ENCODE measurements around the gene TMEM74B. TPM values are rescaled to one million over a fixed set of nuclear protein-coding genes. Genes with fewer than 3 reads are reported as not detected.
A peak's percentile ranks its signal among the peaks of the same experiment; 100 is the strongest.
"Not testable (repeated sequence)": the region's sequence is repeated elsewhere in the genome, so short reads cannot be mapped to it uniquely, and the experiment has no call there.

The TMEM74B gene
- total RNA-seq, result 2.9 TPM
- long read RNA-seq, partial matches to known transcripts, result 0 of 5 reads
- long read RNA-seq, other reads (novel, unspliced or antisense), result 3 of 5 reads

DNA sequence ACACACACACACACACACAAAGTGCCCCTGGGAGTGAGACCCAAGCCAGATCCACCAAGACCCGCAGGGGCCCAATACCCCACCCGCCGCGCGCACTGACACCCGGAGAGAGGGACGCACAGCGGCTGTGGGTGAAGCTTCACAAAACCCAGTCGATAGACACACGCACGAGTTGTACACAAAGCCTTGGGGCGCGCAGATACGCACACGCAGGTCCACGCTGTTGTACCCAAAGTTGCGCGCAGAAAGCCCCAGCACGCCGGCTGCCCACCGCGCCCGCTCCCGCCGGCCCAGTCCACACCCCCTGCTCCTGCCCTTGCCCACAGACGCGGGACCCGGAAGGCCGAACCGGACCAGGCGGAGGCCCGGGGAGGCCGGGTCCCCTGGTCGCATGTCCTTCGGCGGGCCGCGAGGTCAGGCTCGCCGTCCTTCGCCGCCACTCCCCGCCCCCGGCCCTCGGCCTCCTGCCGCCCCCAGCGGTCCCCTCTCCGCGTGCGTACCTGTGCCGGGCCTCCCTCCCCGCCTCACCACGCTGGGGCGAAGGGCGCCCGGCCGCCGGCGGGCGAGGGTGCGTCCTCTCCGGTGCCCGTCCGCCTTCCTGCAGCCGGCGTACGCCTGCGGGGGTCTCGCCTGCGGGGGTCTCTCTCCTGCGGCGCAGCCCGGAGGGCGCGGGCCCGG lies at the start of gene TMEM74B:
Gene TMEM74B, minus strand, starts transcription at position 344 of the 678 bp plus-strand sequence. CDS start 1,180 bp downstream, outside the sequence.
- DNase-seq (ENCODE audit: missing footprints), result no peak
- ATAC-seq, result no peak
- intact Hi-C loops (cut with DNase I), result no loop called here

DNA sequence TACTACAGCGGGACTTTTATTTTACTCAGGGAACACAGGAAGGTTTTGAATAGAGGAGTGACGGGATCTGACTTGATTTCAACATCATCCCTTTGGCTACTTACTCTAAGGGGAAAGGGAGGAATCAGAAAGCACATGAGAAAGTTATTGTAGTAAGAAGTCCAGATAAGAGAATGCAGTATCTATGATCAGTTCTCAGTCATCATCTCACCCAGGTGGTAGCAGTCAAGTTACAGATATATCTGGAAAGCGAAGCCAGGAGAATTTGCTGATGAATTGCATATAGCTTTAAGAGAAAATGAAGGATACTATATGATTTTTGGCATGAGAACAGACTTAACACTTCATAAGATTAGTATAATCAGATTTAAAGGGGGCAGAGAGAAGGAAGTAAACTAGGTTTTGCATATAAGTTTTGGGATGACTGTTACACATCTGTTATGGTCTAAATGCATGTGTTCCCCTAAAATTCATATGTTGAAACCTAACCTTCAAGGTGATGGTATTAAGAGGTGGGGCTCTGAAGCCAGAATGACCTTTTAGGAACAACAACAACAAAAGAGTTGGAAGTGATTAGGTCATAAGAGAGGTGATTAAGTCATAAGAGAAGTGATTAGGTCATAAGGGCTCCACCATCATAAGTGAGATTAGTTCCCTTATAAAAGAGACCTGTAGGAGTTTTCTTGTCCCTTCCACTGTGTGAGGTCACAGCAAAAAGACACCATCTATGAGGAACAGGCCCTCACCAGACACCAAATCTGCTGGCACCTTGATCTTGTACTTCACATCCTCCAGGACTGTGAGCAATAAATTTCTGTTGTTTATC lies 47.7 kb upstream of the TMEM74B start:
- intact Hi-C loops (cut with DNase I), result no loop called here
- ATAC-seq (no peak), DNase-seq (ENCODE audit: missing footprints) (no peak)

- intact Hi-C loops (cut with DNase I), result no loop called here
- ATAC-seq (no peak), DNase-seq (ENCODE audit: missing footprints) (no peak)
These were observed 44.8 kb upstream of the TMEM74B start for GRCh38 chr20:1229541-1229940.

- DNase-seq (ENCODE audit: missing footprints), result peak; percentile 85
- intact Hi-C loops (cut with DNase I), result no loop called here
- peak; percentile 93 for ATAC-seq
These were observed 41.2 kb upstream of the TMEM74B start, which contains the start of gene RAD21L1 for GRCh38 chr20:1225783-1226654. Gene RAD21L1 (plus strand): TSS chr20:1226044. CDS start chr20:1228454, 2,410 bp downstream.

GRCh38 chr20:1225263-1225782 lies 40.5 kb upstream of the TMEM74B start:
- DNase-seq (ENCODE audit: missing footprints) (no peak), ATAC-seq (no peak)
- intact Hi-C loops (cut with DNase I), result no loop called here

DNA sequence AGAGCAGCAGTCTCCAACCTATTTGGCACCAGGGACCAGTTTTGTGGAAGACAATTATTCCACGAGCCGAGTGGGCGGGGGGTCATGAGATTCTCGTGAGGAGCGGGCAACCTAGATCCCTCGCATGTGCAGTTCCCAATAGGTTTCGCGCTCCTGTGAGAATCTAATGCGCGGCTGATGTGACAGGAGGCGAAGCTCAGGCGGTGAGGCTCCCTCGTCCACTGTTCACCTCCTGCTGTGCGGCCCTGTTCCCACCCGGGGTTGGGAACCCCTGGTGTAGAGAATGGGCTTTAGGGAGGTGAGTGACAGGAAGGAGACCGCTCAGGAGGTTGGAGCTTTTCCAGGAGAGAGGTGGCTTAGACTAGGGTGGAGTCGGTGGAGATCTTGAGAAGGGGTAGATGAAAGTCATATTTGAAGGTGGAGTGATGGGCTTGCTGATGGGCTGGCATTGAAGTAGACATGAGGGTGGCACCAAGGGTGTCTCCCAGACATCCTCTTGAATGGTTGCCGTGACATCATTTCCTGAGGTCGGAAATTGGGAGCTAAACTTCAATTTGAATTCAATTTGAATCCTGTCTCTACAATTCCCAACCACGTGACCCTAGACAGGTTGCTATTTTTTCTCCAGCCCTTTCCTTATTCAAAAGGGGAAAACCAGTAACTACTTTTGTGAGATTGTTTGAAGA lies 39.6 kb upstream of the TMEM74B start:
- no peak for DNase-seq (ENCODE audit: missing footprints)
- no peak for ATAC-seq
- intact Hi-C loops (cut with DNase I), result no loop called here

DNA sequence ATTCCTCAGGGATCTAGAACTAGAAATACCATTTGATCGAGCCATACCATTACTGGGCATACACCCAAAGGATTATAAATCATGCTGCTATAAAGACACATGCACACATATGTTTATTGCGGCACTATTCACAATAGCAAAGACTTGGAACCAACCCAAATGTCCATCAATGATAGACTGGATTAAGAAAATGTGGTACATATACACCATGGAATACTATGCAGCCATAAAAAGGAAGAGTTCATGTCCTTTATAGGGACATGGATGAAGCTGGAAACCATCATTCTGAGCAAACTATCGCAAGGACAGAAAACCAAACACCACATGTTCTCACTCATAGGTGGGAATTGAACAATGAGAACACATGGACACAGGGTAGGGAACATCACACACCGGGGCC lies 38.0 kb upstream of the TMEM74B start:
- ATAC-seq; intact Hi-C loops (cut with DNase I); DNase-seq (ENCODE audit: missing footprints): not testable (repeated sequence)

- not testable (repeated sequence) for ATAC-seq; DNase-seq (ENCODE audit: missing footprints)
- intact Hi-C loops (cut with DNase I), result loop anchor here (10.0 kb wide), 1 partner anchor 92 kb away; no protein-coding TSS in a partner anchor
These were observed 32.0 kb upstream of the TMEM74B start for GRCh38 chr20:1216527-1217427.

- intact Hi-C loops (cut with DNase I), result loop anchor here (10.0 kb wide), 1 partner anchor 91 kb away; no protein-coding TSS in a partner anchor
- DNase-seq (ENCODE audit: missing footprints) (no peak), ATAC-seq (no peak)
These were observed 30.8 kb upstream of the TMEM74B start for GRCh38 chr20:1215386-1216170.

DNA sequence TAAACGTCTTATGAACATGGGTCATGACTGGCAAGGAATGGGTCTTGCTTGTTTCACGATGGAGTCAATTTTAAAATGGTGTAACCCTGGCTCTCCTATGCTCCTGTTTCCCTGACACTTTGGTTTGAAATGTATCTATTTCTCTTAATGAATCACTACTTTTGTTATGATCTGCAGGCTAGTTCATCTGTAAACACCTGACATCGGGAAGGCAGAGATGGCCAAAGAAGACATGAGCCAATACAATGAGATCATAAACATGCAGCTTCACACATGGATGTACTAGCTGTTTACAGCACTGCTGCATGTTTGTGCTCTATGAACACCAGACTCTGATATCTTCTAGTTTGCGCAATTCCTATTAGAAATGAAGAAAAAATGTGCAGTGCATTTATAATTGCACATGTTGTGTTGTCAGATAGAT lies 30.1 kb upstream of the TMEM74B start:
- DNase-seq (ENCODE audit: missing footprints) (no peak), ATAC-seq (no peak)
- intact Hi-C loops (cut with DNase I), result loop anchor here (10.0 kb wide), 1 partner anchor 90 kb away; no protein-coding TSS in a partner anchor

DNA sequence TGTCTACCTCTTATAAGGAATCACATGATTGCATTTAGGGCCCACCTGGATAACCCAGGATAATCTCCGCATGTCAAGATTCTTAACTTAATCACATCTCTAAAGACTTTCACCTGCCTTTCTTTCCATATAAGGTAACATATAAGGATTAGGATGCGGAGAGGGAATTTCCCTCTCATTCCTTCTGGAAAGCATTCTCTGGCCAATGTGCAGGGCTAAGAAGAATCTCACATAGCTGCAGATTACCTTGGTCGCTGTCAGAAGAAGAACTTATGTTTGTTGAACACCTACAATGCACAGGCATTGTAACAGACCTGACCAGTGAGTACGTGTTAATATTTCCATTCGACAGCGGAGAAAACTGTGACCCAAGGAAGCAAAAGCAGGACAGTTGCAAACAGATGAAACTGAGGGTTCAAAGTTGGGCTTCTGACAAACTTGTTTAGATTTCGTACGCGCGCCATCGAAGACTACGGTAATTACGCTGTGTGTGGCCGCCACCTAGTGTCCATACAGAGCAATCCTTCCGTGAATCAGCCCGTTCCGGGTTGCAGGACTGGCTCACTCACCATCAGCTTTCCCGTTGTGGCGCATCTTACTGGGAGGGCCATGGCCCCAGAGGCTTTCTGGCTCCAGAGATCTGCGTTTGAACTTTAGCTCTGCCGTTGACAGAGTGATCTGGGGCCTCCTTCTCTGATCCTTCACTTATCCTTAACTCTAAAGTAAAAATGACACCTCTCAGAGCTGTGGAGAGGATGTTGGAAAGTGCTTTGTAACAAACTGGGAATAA lies 28.0 kb upstream of the TMEM74B start:
- intact Hi-C loops (cut with DNase I), result loop anchor here (2.0 to 10.0 kb wide), 2 partner anchors 88 to 396 kb away; no protein-coding TSS in a partner anchor
- DNase-seq (ENCODE audit: missing footprints) (peak; percentile 80), ATAC-seq (peak; percentile 83)

DNA sequence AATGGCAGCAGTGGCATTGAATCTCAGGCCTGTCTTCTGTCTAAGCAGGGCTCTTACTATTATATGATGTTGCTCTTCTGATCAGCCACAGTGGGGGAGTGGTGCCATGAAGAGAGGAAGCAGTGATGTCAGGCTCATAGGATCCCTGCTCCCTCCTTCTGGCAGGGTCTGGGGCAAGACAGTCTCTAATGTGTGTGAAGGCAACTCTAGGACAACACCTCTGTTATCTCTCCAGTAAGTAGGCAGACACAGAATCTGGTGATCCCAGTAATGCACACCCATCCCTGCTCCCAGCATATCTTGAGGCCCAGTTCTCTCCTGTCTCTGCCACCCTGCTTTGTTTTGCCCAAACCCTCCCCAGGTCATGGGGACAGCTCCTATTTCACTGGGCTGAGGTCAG lies 27.2 kb upstream of the TMEM74B start:
- DNase-seq (ENCODE audit: missing footprints) (no peak), ATAC-seq (no peak)
- intact Hi-C loops (cut with DNase I), result loop anchor here (2.0 to 10.0 kb wide), 2 partner anchors 87 to 395 kb away; no protein-coding TSS in a partner anchor

DNA sequence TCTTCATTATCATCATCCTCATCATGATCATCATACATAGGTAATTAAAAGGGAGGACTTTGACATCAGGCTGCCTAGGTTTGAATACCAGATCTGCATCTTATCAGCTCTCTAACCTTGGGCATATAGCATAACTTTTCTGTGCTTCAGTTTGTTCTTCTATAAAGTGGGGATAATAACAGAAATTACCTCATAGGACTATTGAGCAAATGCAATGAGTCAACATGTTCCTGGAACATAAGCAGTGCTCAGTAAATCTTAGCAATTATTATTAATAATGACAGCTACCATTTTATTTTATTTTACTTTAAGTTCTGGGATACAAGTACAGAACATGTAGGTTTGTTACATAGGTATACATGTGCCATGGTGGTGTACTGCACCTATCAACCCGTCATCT lies 25.7 kb upstream of the TMEM74B start:
- DNase-seq (ENCODE audit: missing footprints) (no peak), ATAC-seq (no peak)
- intact Hi-C loops (cut with DNase I), result loop anchor here (10.0 kb wide), 1 partner anchor 86 kb away; no protein-coding TSS in a partner anchor

- DNase-seq (ENCODE audit: missing footprints), result no peak
- intact Hi-C loops (cut with DNase I), result loop anchor here (10.0 kb wide), 2 partner anchors 85 to 255 kb away; no protein-coding TSS in a partner anchor
- no peak for ATAC-seq
These were observed 24.9 kb upstream of the TMEM74B start for GRCh38 chr20:1209447-1210387.

Measured in Right ventricle myocardium inferior (tissue), 1 donor.